Ramos (cell line): Measurements from ENCODE around the gene EMP1.

Experiments used
- in situ Hi-C: fragments of 300-500 bp; cut with MboI; formaldehyde crosslinking; loops from one replicate; pipeline ENCODE4 v1.14.3; 2022; ENCODE audit warnings: low sequenced_read_pairs; ENCODE audit not compliant: unreplicated experiment

The EMP1 gene

GRCh38 chr12:13215056-13215455 lies 18.5 kb downstream of the EMP1 start:
- in situ Hi-C loops: no loop called here

- in situ Hi-C loops: no loop called here
Measured at GRCh38 chr12:13218641-13219040, 22.1 kb downstream of the EMP1 start.

GRCh38 chr12:13219320-13219719 lies 22.8 kb downstream of the EMP1 start:
- in situ Hi-C loops: no loop called here

GRCh38 chr12:13220838-13221237 lies 24.3 kb downstream of the EMP1 start:
- in situ Hi-C loops: no loop called here

GRCh38 chr12:13222076-13222475 lies 25.6 kb downstream of the EMP1 start:
- in situ Hi-C loops: no loop called here

- in situ Hi-C loops: no loop called here
Measured at GRCh38 chr12:13223179-13223804, 26.8 kb downstream of the EMP1 start.

- in situ Hi-C loops: no loop called here
Measured at GRCh38 chr12:13223941-13224340, 27.4 kb downstream of the EMP1 start.

GRCh38 chr12:13227191-13227590 lies 30.7 kb downstream of the EMP1 start:
- in situ Hi-C loops: no loop called here

- in situ Hi-C loops: no loop called here
Measured at GRCh38 chr12:13228579-13228978, 32.1 kb downstream of the EMP1 start.

- in situ Hi-C loops: no loop called here
Measured at GRCh38 chr12:13229504-13229903, 33.0 kb downstream of the EMP1 start.

- in situ Hi-C loops: no loop called here
Measured at GRCh38 chr12:13230500-13230899, 34.0 kb downstream of the EMP1 start.

GRCh38 chr12:13233830-13234641 lies 37.5 kb downstream of the EMP1 start:
- in situ Hi-C loops: no loop called here

- in situ Hi-C loops: no loop called here
Measured at GRCh38 chr12:13238204-13238603, 41.7 kb downstream of the EMP1 start.

GRCh38 chr12:13241833-13242488 lies 45.4 kb downstream of the EMP1 start:
- in situ Hi-C loops: no loop called here

GRCh38 chr12:13242936-13243335 lies 46.4 kb downstream of the EMP1 start:
- in situ Hi-C loops: no loop called here

- in situ Hi-C loops: no loop called here
Measured at GRCh38 chr12:13243516-13244070, 47.1 kb downstream of the EMP1 start.

GRCh38 chr12:13247596-13247995 lies 51.1 kb downstream of the EMP1 start:
- in situ Hi-C loops: no loop called here

- in situ Hi-C loops: no loop called here
Measured at GRCh38 chr12:13248964-13249363, 52.4 kb downstream of the EMP1 start.

- in situ Hi-C loops: no loop called here
Measured at GRCh38 chr12:13250416-13250815, 53.9 kb downstream of the EMP1 start.

GRCh38 chr12:13251521-13251920 lies 55.0 kb downstream of the EMP1 start:
- in situ Hi-C loops: no loop called here

- in situ Hi-C loops: no loop called here
Measured at GRCh38 chr12:13252024-13252423, 55.5 kb downstream of the EMP1 start.
